Neural progenitor cell (in vitro differentiated cells): Measurements from ENCODE around the gene SELENOS. TPM values are rescaled to one million over a fixed set of nuclear protein-coding genes. Genes with fewer than 3 reads are reported as not detected.

Source experiments
- DNase-seq: peaks from one replicate; pipeline ENCODE4 v3.0.0-alpha.2; 2016; ENCODE audit warnings: low spot score
- H2AFZ ChIP-seq: fragments of 200-600 bp; sonication (generic); replicated peaks from 2 replicates; pipeline ENCODE4 v1.6.1; 2016; ENCODE audit warnings: antibody characterized with exemption
- H3F3A ChIP-seq: fragments of 200-600 bp; sonication (generic); 2 replicates; pipeline ENCODE4 v1.6.1; 2016; ENCODE audit warnings: antibody characterized with exemption, low read depth
- H3K27ac ChIP-seq: fragments of 200-600 bp; sonication (generic); 2 replicates; pipeline ENCODE4 v1.5.1; 2016; ENCODE audit warnings: mild to moderate bottlenecking
- H3K27me3 ChIP-seq: fragments of 200-600 bp; sonication (generic); 2 replicates; pipeline ENCODE4 v1.6.1; 2016; ENCODE audit warnings: mild to moderate bottlenecking, moderate library complexity
- H3K36me3 ChIP-seq: fragments of 200-600 bp; sonication (generic); 2 replicates; pipeline ENCODE4 v1.5.1; 2016
- H3K4me1 ChIP-seq: fragments of 200-600 bp; sonication (generic); 2 replicates; pipeline ENCODE4 v1.6.1; 2016; ENCODE audit warnings: mixed run types
- H3K4me2 ChIP-seq: fragments of 200-600 bp; sonication (generic); 2 replicates; pipeline ENCODE4 v1.6.1; 2016
- H3K4me3 ChIP-seq: fragments of 200-600 bp; sonication (generic); 2 replicates; pipeline ENCODE4 v1.5.1; 2016
- H3K79me2 ChIP-seq: fragments of 200-600 bp; sonication (generic); 2 replicates; pipeline ENCODE4 v1.6.1; 2016; ENCODE audit warnings: low read depth
- H3K9ac ChIP-seq: fragments of 200-600 bp; sonication (generic); 2 replicates; pipeline ENCODE4 v1.6.1; 2016
- H3K9me3 ChIP-seq: fragments of 200-600 bp; sonication (generic); 2 replicates; pipeline ENCODE4 v1.5.1; 2016; ENCODE audit warnings: low read depth
- H4K20me1 ChIP-seq: fragments of 200-600 bp; sonication (generic); 2 replicates; pipeline ENCODE4 v1.6.1; 2016; ENCODE audit warnings: low read depth
- H3K27ac Mint-ChIP-seq: 3 replicates; pipeline ENCODE4 v1.8.0; 2021; ENCODE audit warnings: mixed read lengths
- H3K27me3 Mint-ChIP-seq: 2 replicates; pipeline ENCODE4 v1.8.0; 2022; ENCODE audit warnings: low read depth, mild to moderate bottlenecking, inconsistent platforms, moderate library complexity, mixed read lengths; ENCODE audit not compliant: insufficient read depth
- H3K36me3 Mint-ChIP-seq: 3 replicates; pipeline ENCODE4 v1.8.0; 2021; ENCODE audit warnings: mixed read lengths
- H3K4me1 Mint-ChIP-seq: 3 replicates; pipeline ENCODE4 v1.8.0; 2021; ENCODE audit warnings: mixed read lengths
- H3K4me3 Mint-ChIP-seq: 3 replicates; pipeline ENCODE4 v1.8.0; 2021; ENCODE audit warnings: mild to moderate bottlenecking, moderate library complexity, mixed read lengths
- H3K9me3 Mint-ChIP-seq: 3 replicates; pipeline ENCODE4 v1.8.0; 2020; ENCODE audit warnings: mixed read lengths
- EZH2 ChIP-seq: fragments of 200-600 bp; sonication (generic); IDR thresholded peaks from 2 replicates; pipeline ENCODE4 v1.6.1; 2017; ENCODE audit warnings: antibody characterized with exemption, mild to moderate bottlenecking, moderate library complexity
- EZH2phosphoT487 ChIP-seq: fragments of 200-600 bp; sonication (generic); IDR thresholded peaks from 2 replicates; pipeline ENCODE4 v1.6.1; 2017; ENCODE audit warnings: antibody characterized with exemption
- total RNA-seq: library from RNA; depleted of rRNA; stranded (reverse); fragments of >200 nt; gene quantifications from 2 replicates; pipeline ENCODE4 v1.2.3, GENCODE V29; 2015; ENCODE audit warnings: low replicate concordance
- TF ChIP-seq, protein P1 (sequence below): fragments of 200-600 bp; sonication (generic); IDR thresholded peaks from 2 replicates; pipeline ENCODE4 v1.5.1; 2017; ENCODE audit warnings: antibody characterized with exemption, mild to moderate bottlenecking

Gene SELENOS
- total RNA-seq, 1 donor from 2014 or later = 39.1 TPM

DNA sequence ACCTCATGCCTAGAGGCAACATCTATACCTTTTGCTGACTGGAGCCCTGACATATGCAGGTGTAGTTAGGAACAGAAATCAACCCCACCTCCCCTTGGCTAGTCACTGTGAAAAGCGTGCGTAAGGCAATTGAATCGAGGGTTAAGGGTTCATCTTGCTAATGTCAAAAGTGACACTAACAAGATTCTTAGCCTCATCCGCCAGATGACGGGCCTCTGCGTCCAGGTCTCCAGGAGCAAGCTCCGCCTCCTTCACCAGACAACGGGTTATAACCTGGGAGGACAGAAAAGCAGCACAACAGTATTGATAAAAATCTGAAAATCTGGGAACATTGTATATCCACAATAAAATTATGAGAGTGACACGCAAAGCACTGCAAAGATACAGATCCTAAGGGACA, 4.7 kb downstream of the SELENOS start:
- Histone ChIP-seq H3K36me3 (peaks cover 11% of the 10 kb centered on the region), H3K27ac (no peak overlapping the region), H3F3A (peaks cover 8% of the 10 kb centered on the region), H2AFZ (no peak overlapping the region), H3K27me3 (no peaks in the 10 kb centered on the region), H3K9ac (no peak overlapping the region), H3K4me1 (peaks cover 5% of the 10 kb centered on the region), H4K20me1 (peaks cover 13% of the 10 kb centered on the region), H3K4me2 (no peak overlapping the region), H3K9me3 (no peaks in the 10 kb centered on the region), H3K4me3 (no peak overlapping the region), H3K79me2 (peaks cover 19% of the 10 kb centered on the region)
- peaks cover 34% of the 10 kb centered on the region for H3K36me3 Mint-ChIP-seq
- TF ChIP-seq EZH2phosphoT487 (no peak), EZH2 (no peak)
- TF ChIP-seq, protein P1, sequence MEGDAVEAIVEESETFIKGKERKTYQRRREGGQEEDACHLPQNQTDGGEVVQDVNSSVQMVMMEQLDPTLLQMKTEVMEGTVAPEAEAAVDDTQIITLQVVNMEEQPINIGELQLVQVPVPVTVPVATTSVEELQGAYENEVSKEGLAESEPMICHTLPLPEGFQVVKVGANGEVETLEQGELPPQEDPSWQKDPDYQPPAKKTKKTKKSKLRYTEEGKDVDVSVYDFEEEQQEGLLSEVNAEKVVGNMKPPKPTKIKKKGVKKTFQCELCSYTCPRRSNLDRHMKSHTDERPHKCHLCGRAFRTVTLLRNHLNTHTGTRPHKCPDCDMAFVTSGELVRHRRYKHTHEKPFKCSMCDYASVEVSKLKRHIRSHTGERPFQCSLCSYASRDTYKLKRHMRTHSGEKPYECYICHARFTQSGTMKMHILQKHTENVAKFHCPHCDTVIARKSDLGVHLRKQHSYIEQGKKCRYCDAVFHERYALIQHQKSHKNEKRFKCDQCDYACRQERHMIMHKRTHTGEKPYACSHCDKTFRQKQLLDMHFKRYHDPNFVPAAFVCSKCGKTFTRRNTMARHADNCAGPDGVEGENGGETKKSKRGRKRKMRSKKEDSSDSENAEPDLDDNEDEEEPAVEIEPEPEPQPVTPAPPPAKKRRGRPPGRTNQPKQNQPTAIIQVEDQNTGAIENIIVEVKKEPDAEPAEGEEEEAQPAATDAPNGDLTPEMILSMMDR = no peak
- no peak overlapping the region for H3K27ac Mint-ChIP-seq
- no peaks in the 10 kb centered on the region for H3K9me3 Mint-ChIP-seq
- peaks cover 4% of the 10 kb centered on the region for H3K4me1 Mint-ChIP-seq
- peaks cover 2% of the 10 kb centered on the region for H3K27me3 Mint-ChIP-seq
- DNase-seq = no peak
- no peak overlapping the region for H3K4me3 Mint-ChIP-seq

DNA sequence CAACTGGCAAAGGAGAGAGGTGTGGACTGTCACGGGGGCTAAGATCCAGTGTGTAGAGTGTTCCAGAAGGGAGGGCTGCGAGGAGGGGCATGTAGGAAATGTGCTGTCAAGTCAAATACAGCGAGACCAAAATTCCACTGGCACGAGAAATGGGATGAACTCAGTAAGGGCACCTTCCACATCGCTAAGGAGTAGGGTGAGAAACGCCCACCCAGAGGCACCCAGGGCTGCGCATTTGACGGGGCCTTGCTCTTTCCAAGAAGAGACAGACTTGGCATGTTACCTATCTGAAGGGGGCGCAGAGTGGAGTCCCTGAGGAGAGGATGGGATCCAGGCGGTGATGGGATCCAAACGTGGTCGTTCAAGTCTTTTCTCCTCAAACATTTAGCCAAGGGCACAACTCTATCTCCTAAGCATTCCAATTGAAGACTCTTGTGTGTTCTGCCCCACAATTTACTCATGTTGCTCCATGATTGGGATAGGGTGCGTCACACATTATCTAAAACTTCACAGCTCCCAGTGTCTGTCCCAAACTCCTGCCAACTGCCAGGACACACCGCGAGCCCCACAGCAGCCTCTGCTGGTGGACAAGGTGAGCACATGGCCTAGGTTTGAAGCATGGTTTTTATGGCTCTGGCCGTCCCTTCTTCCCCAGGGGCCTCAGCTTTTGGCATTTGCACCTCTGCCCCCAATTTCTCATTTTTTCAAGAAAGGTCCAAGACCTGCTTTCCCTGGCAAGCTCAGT, 7.6 kb downstream of the SELENOS start:
- no peaks in the 10 kb centered on the region for H3F3A ChIP-seq
- DNase-seq = peak; percentile 31

DNA sequence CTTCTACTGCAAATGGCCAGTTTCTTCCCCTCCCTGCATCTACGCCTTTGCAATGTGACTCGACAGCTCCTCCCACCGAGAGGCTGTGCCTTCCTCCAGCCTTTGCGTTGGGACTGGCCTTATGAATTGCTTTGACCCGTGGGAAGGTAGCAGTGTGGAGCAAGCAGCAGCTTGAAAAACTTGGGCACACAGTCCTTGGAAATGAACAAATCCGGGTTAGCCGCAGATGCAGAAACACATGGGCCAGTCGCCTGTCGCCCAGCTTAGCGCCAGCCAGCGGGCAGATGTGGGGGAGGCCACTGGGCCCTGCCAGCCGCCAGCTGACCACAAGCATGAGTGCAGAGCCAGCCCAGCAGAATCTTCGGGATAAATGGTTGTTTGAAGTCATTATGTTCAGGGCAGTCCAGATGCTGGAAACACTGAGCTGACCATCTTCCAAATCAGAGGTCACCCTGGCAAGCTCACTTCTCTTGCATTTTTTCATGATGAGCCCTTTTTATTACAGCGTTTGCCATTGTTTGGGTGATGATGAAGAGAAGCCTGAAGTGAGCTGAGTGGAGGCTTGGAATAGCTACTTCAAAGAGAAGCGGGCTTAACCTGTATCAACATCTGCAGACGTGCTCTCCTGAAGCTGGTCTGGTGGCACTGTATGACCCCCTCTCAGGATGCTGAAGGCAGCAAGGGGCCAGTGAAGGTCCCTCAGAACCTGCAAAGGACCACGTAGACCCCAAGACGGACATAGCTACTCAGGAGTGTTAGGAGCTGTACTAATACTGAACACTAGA, 9.8 kb downstream of the SELENOS start:
- Histone ChIP-seq H3K36me3 (no peaks in the 10 kb centered on the region), H3K27me3 (no peaks in the 10 kb centered on the region), H2AFZ (no peak overlapping the region), H3F3A (no peaks in the 10 kb centered on the region), H3K79me2 (no peaks in the 10 kb centered on the region), H3K4me3 (no peak overlapping the region), H3K27ac (no peak overlapping the region), H3K4me1 (no peaks in the 10 kb centered on the region), H3K9ac (no peak overlapping the region), H3K4me2 (no peak overlapping the region), H4K20me1 (no peaks in the 10 kb centered on the region), H3K9me3 (no peaks in the 10 kb centered on the region)
- DNase-seq = no peak
- Mint-ChIP-seq H3K27me3 (peaks cover 3% of the 10 kb centered on the region), H3K27ac (no peak overlapping the region), H3K36me3 (peaks cover 22% of the 10 kb centered on the region), H3K4me3 (no peak overlapping the region), H3K4me1 (peaks cover 3% of the 10 kb centered on the region), H3K9me3 (no peaks in the 10 kb centered on the region)
- TF ChIP-seq, protein P1 = no peak
- no peak for TF ChIP-seq EZH2phosphoT487
- TF ChIP-seq EZH2 = no peak

More for the DNA sequence above, 7.6 kb downstream of the SELENOS start:
- Histone ChIP-seq H3K27me3 (no peaks in the 10 kb centered on the region), H3K4me2 (no peak overlapping the region), H3K9me3 (no peaks in the 10 kb centered on the region), H4K20me1 (no peaks in the 10 kb centered on the region), H3K36me3 (peaks cover 4% of the 10 kb centered on the region), H3K79me2 (no peaks in the 10 kb centered on the region), H3K9ac (no peak overlapping the region), H2AFZ (no peak overlapping the region), H3K27ac (no peak overlapping the region), H3K4me3 (no peak overlapping the region), H3K4me1 (no peaks in the 10 kb centered on the region)
- H3K36me3 Mint-ChIP-seq = peaks cover 34% of the 10 kb centered on the region
- peaks cover 3% of the 10 kb centered on the region for H3K4me1 Mint-ChIP-seq
- peaks cover 2% of the 10 kb centered on the region for H3K27me3 Mint-ChIP-seq
- H3K4me3 Mint-ChIP-seq = no peak overlapping the region
- no peaks in the 10 kb centered on the region for H3K9me3 Mint-ChIP-seq
- H3K27ac Mint-ChIP-seq = no peak overlapping the region
- TF ChIP-seq, protein P1 = peak; percentile 45
- TF ChIP-seq EZH2phosphoT487 = no peak
- TF ChIP-seq EZH2 = no peak
